ENCODE data around the gene TEC. TPM values are rescaled to one million over a fixed set of nuclear protein-coding genes. Genes with fewer than 3 reads are reported as not detected.

Gene TEC
- total and polyA plus RNA-seq, 2 experiments from 2014 or later, result 3.2 to 4.0 TPM

GRCh38 chr4:48184882-48185281, 84.8 kb downstream of the TEC start:
- peaks cover 15% of the 10 kb centered on the region for H3K4me1 ChIP-seq (ENCODE audit: low read depth)
- no peak overlapping the region for H3K4me3 ChIP-seq
- no peak for DNase-seq (ENCODE audit: low read depth in 1 of 2, low spot score in 1 of 2)
- H3K36me3 ChIP-seq, result no peaks in the 10 kb centered on the region
- no peaks in the 10 kb centered on the region for H3K27me3 ChIP-seq
- no peak for TF ChIP-seq CTCF (IDR thresholded peaks at IDR 0.05; ENCODE audit: low read depth, low read length)
- H3K9me3 ChIP-seq (ENCODE audit: low read depth), result no peaks in the 10 kb centered on the region
- no peak overlapping the region for H3K27ac ChIP-seq

- Histone ChIP-seq H3K36me3 (no peaks in the 10 kb centered on the region), H3K9me3 (ENCODE audit: low read depth) (no peaks in the 10 kb centered on the region), H3K4me3 (no peak overlapping the region), H3K27ac (no peak overlapping the region), H3K27me3 (no peaks in the 10 kb centered on the region), H3K4me1 (ENCODE audit: low read depth) (peaks cover 4% of the 10 kb centered on the region)
- DNase-seq (ENCODE audit: low read depth in 1 of 2, low spot score in 1 of 2), result peak in 1 of 2 donors; percentile 8
- TF ChIP-seq CTCF (IDR thresholded peaks at IDR 0.05; ENCODE audit: low read depth, low read length), result no peak
Measured at GRCh38 chr4:48180234-48180633, 89.4 kb downstream of the TEC start.

- Histone ChIP-seq H3K4me1 (ENCODE audit: low read depth) (peaks cover 4% of the 10 kb centered on the region), H3K27me3 (no peaks in the 10 kb centered on the region), H3K27ac (no peak overlapping the region), H3K4me3 (no peak overlapping the region), H3K9me3 (ENCODE audit: low read depth) (no peaks in the 10 kb centered on the region), H3K36me3 (no peaks in the 10 kb centered on the region)
- DNase-seq (ENCODE audit: low read depth in 1 of 2, low spot score in 1 of 2), result no peak
- no peak for TF ChIP-seq CTCF (IDR thresholded peaks at IDR 0.05; ENCODE audit: low read depth, low read length)
Measured at GRCh38 chr4:48178931-48179330, 90.7 kb downstream of the TEC start.

GRCh38 chr4:48175806-48176205, 93.8 kb downstream of the TEC start:
- H3K36me3 ChIP-seq, result no peaks in the 10 kb centered on the region
- peaks cover 2% of the 10 kb centered on the region for H3K4me1 ChIP-seq (ENCODE audit: low read depth)
- H3K27ac ChIP-seq, result no peak overlapping the region
- TF ChIP-seq CTCF (IDR thresholded peaks at IDR 0.05; ENCODE audit: low read depth, low read length), result no peak
- no peaks in the 10 kb centered on the region for H3K27me3 ChIP-seq
- DNase-seq (ENCODE audit: low read depth in 1 of 2, low spot score in 1 of 2), result no peak
- H3K4me3 ChIP-seq, result no peak overlapping the region
- H3K9me3 ChIP-seq (ENCODE audit: low read depth), result no peaks in the 10 kb centered on the region

- Histone ChIP-seq H3K4me1 (ENCODE audit: low read depth) (no peaks in the 10 kb centered on the region), H3K27me3 (no peaks in the 10 kb centered on the region), H3K27ac (no peak overlapping the region), H3K9me3 (ENCODE audit: low read depth) (no peaks in the 10 kb centered on the region), H3K36me3 (no peaks in the 10 kb centered on the region), H3K4me3 (no peak overlapping the region)
- peak in 1 of 2 donors; percentile 16 for DNase-seq (ENCODE audit: low read depth in 1 of 2, low spot score in 1 of 2)
- TF ChIP-seq CTCF (IDR thresholded peaks at IDR 0.05; ENCODE audit: low read depth, low read length), result no peak
Measured at GRCh38 chr4:48175328-48175727, 94.3 kb downstream of the TEC start.
